A549 (cell line): Measurements from ENCODE around the gene BBLN.

Experiments
- CEBPB ChIP-seq, 2 experiments: fragments of >200 bp in 1 of 2; sonication (Bioruptor Twin) in 1 of 2; formaldehyde crosslinking in 1 of 2; IDR thresholded peaks; 2 replicates each; pipeline ENCODE4 v1.6.1; 2012 to 2016
- CTCF ChIP-seq: fragments of >200 bp; sonication (Bioruptor Twin); formaldehyde crosslinking; IDR thresholded peaks from 3 replicates; pipeline ENCODE4 v1.5.1; 2016
- EP300 ChIP-seq, 2 experiments: fragments of >200 bp; sonication (Bioruptor Twin); formaldehyde crosslinking; IDR thresholded peaks; 2 replicates in 1 of 2; 3 replicates in 1 of 2; pipeline ENCODE4 v1.6.1; 2016 to 2017
- POLR2A ChIP-seq: IDR thresholded peaks from 2 replicates; pipeline ENCODE4 v1.6.1; 2012; ENCODE audit warnings: mild to moderate bottlenecking, low read length

DNA sequence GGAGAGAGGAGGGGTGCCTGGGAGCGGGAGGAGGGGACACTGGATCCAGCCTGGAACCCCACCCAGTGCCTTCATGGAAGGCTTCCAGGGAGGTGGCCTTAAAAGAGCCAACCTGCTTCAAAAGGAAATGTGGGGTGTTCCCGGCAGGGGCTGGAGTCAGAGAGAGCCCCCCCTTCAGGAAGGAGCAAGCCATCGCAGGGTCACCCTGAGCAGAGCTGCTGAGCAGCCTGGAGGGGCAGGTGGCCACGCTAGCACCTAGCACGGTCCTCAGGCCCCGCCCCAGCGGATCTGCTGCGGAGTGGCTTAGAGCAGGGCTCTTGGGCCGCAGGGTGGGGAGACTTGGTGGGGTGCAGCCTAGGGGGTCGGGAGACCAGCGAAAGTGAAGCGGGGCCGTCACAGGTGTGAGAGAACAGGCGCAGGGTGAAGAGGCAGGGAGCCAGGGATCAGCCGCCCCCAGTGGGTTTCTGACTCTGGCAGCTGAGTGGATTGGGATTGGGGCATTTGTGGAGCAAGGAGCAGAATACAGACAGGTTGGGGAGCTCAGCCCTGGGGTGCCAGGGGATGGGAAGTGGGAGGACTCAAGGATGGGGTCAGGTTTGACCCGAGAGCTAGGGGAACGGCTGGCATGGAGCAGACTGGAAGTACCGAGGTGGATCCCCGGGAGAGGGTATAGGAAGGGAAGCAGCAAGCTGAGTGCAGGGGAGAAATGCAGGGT, 9.3 kb upstream of the BBLN start:
- TF ChIP-seq CEBPB (IDR thresholded peaks at IDR 0.05) = no peak
- TF ChIP-seq CTCF = peak; percentile 9; the same call in 1 of the 3 replicates
- no peak for TF ChIP-seq POLR2A
- no peak for TF ChIP-seq EP300 (IDR thresholded peaks at IDR 0.05)
